NCI-H2227 (cell line): ENCODE data around the gene GRWD1.
A peak's percentile ranks its signal among the peaks of the same experiment; 100 is the strongest.
"Not testable (repeated sequence)": the region's sequence is repeated elsewhere in the genome, so short reads cannot be mapped to it uniquely, and the experiment has no call there.

Experiments used
- DNase-seq: peaks from one replicate; lab custom pipeline; 2025; ENCODE audit not compliant: unreplicated experiment; lab: John Stamatoyannopoulos, UW

The GRWD1 gene

DNA sequence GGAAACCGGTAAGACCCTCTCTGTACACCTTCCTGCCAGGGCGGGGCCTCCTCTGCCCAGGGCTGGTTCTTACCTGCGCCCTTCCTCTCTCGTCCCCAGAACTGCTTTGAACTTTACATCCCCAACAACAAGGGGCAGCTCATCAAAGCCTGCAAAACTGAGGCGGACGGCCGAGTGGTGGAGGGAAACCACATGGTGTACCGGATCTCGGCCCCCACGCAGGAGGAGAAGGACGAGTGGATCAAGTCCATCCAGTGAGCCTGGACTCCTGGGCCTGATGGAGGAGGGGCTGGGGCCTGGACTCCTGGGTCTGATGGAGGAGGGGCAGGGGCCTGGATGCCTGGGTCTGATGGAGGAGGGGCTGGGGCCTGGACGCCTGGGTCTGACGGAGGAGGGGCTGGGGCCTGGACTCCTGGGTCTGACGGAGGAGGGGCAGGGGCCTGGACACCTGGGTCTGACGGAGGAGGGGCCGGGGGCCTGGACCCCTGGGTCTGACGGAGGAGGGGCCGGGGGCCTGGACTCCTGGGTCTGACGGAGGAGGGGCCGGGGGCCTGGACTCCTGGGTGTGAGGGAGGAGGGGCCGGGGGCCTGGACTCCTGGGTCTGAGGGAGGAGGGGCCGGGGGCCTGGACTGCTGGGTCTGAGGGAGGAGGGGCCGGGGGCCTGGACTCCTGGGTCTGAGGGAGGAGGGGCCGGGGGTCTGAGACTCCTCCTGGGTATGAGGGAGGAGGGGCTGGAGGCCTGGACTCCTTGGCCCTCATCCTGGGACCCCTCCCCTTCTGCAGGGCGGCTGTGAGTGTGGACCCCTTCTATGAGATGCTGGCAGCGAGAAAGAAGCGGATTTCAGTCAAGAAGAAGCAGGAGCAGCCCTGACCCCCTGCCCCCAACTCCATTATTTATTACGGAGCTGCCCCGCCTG, 32.8 kb downstream of the GRWD1 start:
- no peak for DNase-seq

DNA sequence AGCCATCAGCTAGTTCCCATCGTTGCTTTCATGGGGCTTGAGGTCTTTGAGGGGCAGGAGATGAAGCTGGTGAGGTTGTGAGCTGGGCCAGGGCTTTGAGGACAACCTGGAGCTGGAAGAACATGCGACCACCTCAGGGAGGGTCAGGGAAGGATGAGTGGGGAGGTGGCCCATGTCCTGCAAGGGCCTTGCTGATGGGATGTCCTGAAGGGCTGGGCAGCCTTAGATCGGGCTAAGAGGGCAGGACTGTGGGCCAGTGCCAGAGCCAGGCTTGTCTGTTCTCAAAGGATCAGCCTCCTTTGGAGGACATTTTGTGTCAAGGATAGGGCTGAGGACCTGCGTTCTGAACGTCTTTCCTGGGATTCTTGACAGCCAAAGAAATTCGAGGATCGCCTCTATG, 33.9 kb downstream of the GRWD1 start:
- no peak for DNase-seq

DNA sequence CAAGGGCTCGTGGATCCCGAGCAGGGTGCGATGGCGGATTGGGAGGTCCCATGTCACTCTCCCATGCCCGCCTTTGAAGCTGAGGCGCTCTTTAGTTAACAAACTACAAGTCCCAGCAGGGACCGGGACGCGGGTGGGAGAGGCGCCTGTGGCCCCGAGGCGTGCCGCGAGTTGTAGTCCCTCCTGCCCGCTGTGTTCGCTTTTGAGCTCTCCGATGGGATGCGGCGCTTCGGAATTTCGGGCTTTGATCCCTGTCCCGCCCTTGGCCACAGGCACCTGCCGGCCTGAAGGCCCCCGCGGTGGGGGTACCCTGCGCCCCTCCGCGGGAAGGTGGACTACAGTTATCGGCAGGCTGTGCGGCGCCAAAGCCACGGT, 34.4 kb downstream of the GRWD1 start:
- DNase-seq, result no peak

DNA sequence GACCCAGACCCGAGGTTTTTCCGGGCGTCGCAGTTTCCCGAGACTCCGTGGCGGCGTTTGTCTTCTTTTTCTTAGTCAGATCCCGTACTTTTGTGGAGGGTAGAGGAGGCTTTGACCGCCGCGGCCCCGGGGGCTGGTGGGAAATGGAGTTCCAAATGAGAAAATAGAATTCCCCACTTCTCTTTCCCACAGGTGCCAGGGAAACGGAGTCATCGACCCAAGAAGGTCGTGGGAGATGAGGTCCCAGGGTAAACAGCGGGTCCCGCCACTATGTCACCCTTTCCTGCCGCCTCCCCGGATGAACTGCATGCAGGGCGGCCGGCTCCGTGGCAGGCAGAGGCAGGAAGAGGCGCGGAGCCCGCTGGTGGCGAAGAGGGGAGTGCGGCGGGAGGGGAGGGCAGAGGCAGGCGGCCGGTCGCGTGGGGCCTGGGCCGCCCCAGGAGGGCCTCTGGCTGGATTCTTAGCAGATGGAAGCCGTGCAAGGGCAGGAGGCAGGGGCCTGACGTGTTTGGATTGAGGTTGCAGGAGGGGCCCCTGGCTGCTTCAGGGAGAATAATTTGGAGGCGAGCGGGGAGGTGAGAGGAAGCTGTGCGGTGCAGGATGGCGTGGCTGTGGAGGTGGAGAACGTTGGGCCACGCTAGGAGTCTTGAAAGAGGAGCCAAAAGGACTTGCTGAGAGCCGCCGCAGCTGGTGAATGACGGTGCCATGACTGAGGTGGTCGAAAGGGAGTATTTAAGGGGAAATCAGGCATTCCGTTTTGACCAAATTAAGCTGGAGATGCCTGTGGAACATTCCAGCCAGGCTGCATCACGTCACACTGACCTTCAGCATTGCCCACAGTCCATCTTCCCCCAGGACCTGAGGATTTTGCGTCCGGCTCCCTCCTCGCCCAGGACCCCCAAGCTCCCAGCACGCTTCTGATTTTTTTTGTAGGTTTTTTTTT, 35.0 kb downstream of the GRWD1 start:
- no peak for DNase-seq

DNA sequence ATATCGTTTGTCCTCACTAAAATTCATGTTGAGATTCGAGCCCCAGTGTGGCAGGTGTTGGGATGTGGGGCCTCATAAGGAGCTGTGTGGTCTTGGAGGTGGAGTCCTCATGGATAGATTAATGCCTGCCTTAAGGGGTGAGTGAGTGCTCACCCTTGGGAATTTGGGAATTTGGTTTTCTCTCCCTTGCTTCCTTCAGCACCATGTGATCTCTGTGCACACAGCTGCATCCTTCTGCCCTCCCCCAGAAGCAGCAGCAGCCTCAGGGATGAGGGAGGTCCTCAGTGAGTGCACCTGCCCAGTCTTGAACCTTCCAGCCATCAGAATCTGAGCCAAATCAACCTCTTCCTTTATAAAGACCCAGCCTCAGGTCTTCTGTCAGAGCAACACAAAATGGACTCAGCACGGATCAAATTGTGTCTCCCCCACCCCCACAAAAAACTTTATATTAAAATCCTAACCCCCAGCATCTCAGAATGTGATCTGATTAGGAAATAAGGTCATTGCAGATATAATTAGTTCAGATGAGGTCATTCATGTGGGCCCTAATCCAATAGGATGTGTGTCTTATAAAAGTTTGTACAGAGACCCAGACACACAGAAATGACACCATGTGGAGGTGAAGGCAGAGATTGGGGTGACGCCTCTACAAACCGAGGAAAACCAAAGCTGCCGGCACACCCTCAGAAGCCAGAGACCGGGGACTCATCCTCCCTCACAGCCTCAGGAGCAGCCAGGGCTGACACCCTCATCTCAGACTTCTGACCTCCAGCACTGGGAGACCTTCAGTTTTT, 36.3 kb downstream of the GRWD1 start:
- no peak for DNase-seq

DNA sequence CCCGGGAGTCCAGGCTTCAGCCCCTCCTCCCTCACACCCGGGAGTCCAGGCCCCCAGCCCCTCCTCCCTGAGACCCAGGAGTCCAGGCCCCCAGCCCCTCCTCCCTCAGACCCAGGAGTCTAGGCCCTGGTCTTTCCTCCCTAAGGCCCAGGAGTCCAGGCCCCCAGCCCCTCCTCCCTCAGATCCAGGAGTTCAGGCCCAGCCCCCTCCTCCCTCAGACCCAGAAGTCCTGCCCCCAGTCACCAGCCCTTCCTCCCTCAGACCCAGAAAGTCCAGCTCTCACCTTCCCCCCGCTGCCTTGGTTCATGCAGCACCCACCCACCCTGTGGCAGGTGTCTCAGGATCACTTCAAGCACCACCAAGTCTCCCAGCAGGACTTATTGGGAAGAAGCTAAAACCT, 37.5 kb downstream of the GRWD1 start:
- no peak for DNase-seq

DNA sequence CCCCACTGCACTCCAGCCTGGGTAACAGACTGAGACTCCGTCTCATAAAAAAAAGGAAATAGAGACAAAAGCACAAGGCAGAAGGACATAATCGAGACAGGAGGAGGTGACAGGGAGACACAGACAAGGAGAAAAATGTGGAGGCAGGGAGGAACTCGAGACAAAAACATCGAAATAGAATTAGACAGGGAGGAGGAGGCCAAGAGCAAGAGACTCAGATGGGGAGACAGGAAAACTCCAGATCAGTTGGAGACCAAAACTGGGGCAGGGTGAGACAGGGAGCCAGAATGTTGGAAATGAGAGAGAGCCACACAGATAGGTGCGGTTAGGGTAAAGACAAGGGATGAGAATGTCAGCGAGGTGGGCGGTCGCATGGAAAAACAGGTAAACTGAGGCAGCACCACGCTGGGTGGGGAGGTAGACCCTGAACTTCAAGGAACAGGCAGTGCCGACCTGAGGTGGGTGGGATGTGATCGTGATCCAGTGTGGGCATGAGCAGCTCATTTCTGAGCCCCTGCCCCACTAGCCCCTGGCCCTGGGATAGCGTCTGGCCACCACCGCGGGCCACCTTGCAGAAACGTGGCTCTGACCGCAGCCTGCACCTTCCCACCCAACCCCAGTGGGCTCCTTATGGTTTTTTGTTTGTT, 38.6 kb downstream of the GRWD1 start:
- DNase-seq, result no peak

DNA sequence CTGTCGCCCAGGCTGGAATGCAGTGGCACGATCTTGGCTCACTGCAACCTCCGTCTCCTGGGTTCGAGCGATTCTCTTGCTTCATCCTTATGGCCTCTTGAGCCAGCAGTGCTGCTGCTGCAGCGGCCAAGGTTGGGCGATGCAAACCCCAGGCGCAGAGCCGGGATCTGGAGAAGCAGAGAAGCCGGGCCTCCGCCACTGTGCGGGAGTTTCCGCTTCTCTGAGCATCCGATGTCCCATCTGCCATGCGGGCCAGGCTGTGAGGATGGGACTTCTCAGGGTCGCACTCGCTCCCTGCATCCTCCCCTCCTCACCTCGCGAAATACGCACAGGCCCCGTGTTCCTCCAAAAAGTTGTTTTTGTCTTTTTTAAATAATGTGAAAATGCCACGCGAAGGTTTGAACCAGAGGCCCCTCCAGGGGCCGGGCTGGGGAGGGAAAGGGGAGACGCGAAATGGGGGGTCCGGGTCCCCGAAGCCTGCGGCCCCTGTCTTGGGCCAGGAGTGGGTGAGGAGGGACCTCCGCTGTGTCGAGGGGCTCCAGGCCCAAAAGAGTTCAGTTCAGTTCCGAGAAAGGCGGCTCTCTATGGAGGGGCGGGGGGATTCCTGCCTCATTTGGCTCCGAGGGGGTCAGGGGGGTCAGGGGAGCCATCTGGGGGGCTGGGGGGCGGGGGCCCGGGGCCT, 39.3 kb downstream of the GRWD1 start:
- DNase-seq, result no peak

DNA sequence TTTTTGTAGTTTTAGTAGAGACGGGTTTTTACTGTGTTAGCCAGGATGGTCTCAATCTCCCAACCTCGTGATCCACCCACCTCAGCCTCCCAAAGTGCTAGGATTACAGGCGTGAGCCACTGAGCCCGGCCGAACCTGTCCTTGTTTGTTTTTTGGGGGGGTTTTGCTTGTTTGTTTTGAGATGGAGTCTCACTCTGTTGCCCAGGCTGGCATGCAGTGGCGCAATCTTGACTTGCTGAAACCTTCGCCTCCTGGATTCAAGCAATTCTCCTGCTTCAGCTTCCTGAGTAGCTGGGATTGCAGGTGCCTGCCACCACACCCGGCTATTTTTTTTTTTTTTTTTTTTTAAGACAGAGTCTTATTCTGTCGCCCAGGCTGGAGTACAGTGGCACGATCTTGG, 40.9 kb downstream of the GRWD1 start:
- DNase-seq, result not testable (repeated sequence)

DNA sequence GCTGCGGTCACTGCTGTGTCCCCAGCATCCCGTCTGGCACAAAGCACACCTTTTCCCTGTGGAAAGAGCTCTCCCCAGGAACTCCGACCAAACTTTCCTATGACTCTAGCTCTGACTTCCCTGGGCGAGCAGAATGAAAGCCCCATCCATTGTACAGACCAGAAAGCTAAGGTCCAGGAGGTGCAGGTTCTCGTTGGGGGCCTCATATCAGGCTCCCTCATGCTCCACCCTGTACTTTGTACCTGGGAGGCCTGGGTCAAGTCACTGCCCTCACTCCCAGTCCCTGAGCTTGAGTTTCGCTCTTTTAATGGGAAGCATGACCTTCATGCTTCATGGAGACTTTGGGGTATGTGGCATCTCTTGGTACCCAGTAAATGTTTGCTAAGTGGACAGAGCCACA, 41.8 kb downstream of the GRWD1 start:
- DNase-seq, result no peak

DNA sequence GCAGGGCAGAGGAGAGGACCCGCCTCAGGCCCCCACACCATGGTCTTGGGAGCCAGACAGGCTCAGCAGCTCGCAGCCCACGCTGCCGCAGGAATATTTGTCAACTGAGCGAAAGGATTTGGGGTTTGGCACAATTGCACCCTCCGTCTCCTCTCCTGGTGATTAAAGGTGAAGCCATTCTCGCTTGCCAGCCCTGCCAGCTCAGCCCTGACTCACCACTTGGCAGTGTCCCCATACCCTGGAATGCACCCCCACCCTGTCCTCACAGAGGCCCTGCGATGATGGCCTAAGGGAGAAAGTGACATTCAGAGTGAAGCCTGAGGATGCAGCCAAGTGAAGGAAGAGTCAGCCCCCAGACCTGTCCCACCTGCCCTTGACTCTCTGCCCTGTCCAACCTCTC, 42.2 kb downstream of the GRWD1 start:
- no peak for DNase-seq

DNA sequence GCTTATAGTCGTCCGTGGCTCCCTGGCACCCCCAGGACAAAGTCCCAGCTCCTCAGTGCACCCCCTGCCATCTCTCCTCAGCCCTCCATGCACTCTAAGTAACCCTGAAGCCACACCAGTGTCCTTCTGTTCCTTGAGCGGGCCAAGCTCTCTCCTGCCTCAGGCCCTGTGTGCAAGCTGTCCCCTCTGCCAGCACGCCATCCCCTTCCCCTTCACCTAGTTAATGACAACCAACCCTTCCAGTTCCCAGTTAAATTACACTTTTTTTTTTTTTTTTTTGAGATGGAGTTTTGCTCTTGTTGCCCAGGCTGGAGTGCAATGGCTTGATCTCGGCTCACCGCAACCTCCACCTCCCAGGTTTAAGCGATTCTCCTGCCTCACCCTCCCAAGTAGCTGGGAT, 42.7 kb downstream of the GRWD1 start:
- DNase-seq, result not testable (repeated sequence)

DNA sequence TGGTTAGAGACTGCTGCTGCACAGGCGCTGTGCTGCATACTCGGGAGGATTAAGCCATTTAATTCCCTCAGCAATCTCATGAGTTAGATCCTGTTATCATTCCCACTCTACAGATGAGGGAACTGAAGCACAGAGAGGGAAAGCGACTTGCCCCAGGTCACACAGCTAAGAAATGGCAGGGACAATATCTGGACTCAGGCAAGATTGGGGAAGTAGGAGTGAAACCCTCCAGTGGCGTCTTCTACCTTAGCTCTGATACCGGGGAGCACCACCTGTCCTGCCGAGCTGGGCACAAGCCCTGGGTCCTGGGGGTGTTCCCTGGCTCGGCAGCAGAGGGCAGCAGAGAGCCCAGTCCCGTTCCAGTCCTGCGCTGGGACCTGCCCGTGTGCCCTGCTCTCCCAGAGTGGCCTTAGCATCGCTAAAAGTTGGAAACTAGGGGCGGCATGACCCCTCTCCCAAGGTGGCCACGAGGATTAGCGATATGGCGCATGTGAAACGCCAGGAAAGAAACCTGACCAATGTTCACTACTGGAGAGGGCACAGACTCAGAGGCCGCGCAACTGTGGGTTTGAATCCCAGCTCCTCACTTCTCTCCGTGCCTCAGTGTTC, 43.9 kb downstream of the GRWD1 start:
- peak; percentile 53 for DNase-seq

DNA sequence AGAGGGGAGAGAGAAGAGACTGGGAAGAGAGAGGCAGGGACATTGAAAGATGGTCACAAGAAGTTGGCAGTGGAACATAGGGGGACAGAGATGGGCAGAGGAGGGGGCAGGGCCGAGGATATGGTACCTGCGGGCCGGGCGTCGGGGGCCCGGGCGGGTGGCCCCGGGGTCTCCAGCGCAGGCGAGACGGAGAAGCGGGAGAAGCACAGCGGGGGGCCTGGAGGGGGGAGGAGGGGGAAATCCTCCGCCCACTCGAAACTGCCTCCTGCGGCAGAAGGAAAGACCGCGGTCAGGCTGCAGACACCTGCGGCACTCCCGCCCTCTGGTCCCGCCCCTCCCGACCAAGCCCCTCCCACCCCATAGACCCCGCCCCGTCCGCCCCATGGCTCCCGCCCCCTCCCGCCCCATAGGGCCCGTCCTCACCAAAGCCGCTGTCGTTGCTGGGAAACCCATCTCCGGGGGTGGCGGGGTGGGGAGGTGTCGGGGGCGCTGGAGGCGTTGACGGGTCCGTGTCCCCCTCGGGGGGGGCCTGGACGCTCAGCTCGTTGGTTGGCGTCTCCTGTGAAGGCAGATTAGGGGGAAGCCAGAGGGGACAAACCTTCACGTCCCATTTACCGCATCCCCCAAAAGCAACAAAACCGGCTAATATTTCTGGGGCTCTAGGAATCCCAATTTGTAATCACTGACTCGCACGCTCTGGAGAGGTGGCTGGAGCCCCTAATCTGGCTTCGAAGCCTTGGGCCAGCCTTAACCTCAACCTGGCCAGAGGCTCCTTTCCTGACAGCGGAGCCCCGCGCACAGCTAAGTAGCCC, 45.4 kb downstream of the GRWD1 start:
- peak; percentile 68 for DNase-seq

DNA sequence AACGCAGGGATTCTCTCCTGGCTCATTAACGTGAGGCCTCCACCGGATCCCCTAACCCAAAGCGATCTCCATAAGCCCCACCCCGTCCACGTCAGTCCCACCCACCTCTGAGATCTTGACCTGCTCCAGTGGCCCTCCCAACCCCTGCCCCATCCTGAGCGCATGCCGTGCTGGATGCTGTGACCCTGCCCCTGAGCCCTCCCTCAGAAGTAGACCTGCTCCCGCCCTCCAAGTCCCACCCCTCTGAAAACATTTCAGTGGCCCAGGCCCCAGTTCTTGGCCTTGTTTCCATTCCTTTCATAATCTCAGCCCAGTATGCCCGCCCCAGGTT, 46.0 kb downstream of the GRWD1 start:
- DNase-seq, result no peak

DNA sequence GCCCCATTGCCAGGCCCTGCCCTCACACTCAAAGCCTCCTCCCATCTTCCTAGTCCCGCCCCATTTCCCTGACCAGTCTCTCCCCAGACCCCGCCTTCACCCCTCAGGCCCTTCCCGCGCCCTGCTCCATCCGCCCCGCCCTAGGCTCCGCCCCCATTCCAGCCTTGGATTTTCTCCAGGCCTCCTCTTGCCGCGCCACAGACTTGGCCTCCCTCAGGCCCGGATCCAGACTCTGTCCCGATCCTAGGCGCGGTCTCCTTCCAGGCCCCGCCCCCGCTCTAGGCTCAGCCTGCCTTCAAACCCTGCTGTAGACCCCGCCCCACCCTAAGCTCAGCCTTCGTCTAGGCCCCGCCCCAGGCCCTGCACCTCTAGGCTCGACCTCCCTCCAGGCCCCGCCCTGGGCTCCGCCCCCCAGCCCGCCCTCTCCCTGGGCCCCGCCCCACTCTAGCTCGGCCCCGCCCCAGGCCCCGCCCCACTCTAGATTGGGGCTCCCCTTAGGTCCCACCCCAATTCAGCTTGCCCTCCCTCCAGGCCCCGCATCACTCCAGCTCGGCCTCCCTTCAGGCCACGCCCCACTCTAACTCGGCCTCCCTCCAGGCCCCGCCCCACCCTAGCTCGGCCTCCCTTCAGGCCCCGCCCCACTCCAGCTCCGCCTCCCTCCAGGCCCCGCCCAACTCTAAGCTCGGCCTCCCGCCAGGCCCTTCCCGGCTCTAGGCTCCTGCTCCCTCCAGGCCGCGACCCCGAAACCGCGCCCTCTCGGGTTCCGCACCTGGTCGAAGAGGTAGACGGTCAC, 47.3 kb downstream of the GRWD1 start:
- peak; percentile 97 for DNase-seq

DNA sequence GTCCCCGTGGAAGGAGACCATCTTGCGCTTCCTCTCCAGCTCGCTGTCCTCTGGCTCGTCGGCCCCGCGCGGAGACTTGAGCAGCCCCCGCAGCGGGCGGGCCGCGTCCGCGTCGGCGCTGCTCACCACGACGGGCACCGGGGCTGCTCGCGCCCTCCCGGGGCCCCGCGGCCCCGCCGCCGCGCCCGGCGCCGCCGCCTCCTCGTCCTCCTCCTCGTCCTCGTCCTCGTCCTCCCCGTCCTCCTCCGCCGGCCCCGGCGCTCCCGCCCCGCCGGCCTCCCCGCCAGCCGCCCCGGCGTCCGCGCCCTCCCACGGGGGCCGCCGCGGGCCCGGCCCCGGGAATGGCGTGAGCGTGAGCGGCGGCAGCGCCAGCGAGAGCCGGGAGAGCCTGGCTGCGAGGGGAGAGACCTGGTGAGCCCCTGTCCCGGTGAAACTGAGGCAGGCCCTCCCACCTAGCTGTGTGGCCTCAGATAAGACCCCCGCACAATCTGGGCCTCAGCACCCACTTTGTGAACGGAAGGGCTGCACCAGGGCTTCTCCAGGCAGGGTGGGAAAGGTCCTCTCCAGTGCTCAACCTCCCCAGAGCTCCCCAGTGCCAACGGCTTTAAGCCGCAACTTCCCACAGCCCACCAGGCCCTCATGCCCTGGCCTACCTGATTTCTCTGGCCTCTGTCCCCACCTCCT, 48.1 kb downstream of the GRWD1 start:
- no peak for DNase-seq

DNA sequence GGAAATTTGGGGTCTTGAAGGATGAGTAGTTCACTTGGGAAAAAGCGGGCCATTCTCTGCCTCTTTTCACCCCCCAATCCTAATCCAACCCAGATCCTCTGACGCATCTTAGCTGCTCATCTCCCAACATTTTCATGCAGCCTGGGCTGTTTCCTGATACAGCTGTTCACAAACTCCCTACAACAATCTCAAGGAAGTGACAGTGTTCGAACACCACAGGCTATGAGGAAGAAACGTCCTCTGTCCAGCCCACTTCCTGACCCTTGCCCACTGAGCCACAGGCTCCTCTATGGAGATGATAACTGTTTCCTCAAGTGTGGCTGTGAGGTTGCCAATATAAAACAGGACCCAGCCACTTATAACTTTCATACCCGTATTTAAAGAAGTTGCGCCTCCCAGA, 49.6 kb downstream of the GRWD1 start:
- DNase-seq, result no peak
